ENCODE measurements around the gene TAF4.

The TAF4 gene

GRCh38 chr20:61980647-61981583 is 84.8 kb downstream of the TAF4 start:
- H3K4me3 ChIP-seq (ENCODE audit: low read depth in 1 of 2, low read length in 2 of 2): no peak overlapping the region
- peaks cover 10 to 46% of the 10 kb centered on the region in 2 donors for H3K36me3 ChIP-seq (ENCODE audit: control insufficient read depth in 1 of 2, insufficient read depth in 2 of 2, low read length in 2 of 2)
- no peaks in the 10 kb centered on the region for H3K9me3 ChIP-seq (ENCODE audit: control insufficient read depth in 1 of 2, low read length in 2 of 2)
- no peaks in the 10 kb centered on the region for H3K27me3 ChIP-seq (ENCODE audit: control insufficient read depth in 1 of 2, insufficient read depth in 2 of 2, low read length in 2 of 2)
- H3K9ac ChIP-seq (ENCODE audit: low read depth in 1 of 2, low read length in 2 of 2): no peak overlapping the region
- H3K4me1 ChIP-seq (ENCODE audit: control insufficient read depth in 1 of 2, insufficient read depth in 2 of 2, low read length in 2 of 2): no peaks in the 10 kb centered on the region
- H3K27ac ChIP-seq (ENCODE audit: low read depth, low read length): no peak overlapping the region

GRCh38 chr20:61979701-61980635 is 85.7 kb downstream of the TAF4 start:
- Histone ChIP-seq H3K4me3 (ENCODE audit: low read depth in 1 of 2, low read length in 2 of 2) (no peak overlapping the region), H3K9me3 (ENCODE audit: control insufficient read depth in 1 of 2, low read length in 2 of 2) (no peaks in the 10 kb centered on the region), H3K9ac (ENCODE audit: low read depth in 1 of 2, low read length in 2 of 2) (no peak overlapping the region), H3K27ac (ENCODE audit: low read depth, low read length) (no peak overlapping the region), H3K36me3 (ENCODE audit: control insufficient read depth in 1 of 2, insufficient read depth in 2 of 2, low read length in 2 of 2) (peaks cover 14 to 38% of the 10 kb centered on the region in 2 donors), H3K4me1 (ENCODE audit: control insufficient read depth in 1 of 2, insufficient read depth in 2 of 2, low read length in 2 of 2) (no peaks in the 10 kb centered on the region), H3K27me3 (ENCODE audit: control insufficient read depth in 1 of 2, insufficient read depth in 2 of 2, low read length in 2 of 2) (no peaks in the 10 kb centered on the region)

- Histone ChIP-seq H3K36me3 (ENCODE audit: control insufficient read depth in 1 of 2, insufficient read depth in 2 of 2, low read length in 2 of 2) (peaks cover 16 to 39% of the 10 kb centered on the region in 2 donors), H3K4me1 (ENCODE audit: control insufficient read depth in 1 of 2, insufficient read depth in 2 of 2, low read length in 2 of 2) (no peaks in the 10 kb centered on the region), H3K9me3 (ENCODE audit: control insufficient read depth in 1 of 2, low read length in 2 of 2) (no peaks in the 10 kb centered on the region), H3K4me3 (ENCODE audit: low read depth in 1 of 2, low read length in 2 of 2) (no peak overlapping the region), H3K9ac (ENCODE audit: low read depth in 1 of 2, low read length in 2 of 2) (no peak overlapping the region), H3K27me3 (ENCODE audit: control insufficient read depth in 1 of 2, insufficient read depth in 2 of 2, low read length in 2 of 2) (no peaks in the 10 kb centered on the region), H3K27ac (ENCODE audit: low read depth, low read length) (no peak overlapping the region)
These were observed 86.6 kb downstream of the TAF4 start for GRCh38 chr20:61979090-61979489.

- H3K4me1 ChIP-seq (ENCODE audit: control insufficient read depth in 1 of 2, insufficient read depth in 2 of 2, low read length in 2 of 2): no peaks in the 10 kb centered on the region
- no peak overlapping the region for H3K27ac ChIP-seq (ENCODE audit: low read depth, low read length)
- H3K9me3 ChIP-seq (ENCODE audit: control insufficient read depth in 1 of 2, low read length in 2 of 2): no peaks in the 10 kb centered on the region
- H3K4me3 ChIP-seq (ENCODE audit: low read depth in 1 of 2, low read length in 2 of 2): no peak overlapping the region
- H3K27me3 ChIP-seq (ENCODE audit: control insufficient read depth in 1 of 2, insufficient read depth in 2 of 2, low read length in 2 of 2): no peaks in the 10 kb centered on the region
- H3K36me3 ChIP-seq (ENCODE audit: control insufficient read depth in 1 of 2, insufficient read depth in 2 of 2, low read length in 2 of 2): peaks cover 22 to 38% of the 10 kb centered on the region in 2 donors
- H3K9ac ChIP-seq (ENCODE audit: low read depth in 1 of 2, low read length in 2 of 2): no peak overlapping the region
These were observed 87.2 kb downstream of the TAF4 start for GRCh38 chr20:61978491-61978890.

- no peak overlapping the region for H3K9ac ChIP-seq (ENCODE audit: low read depth in 1 of 2, low read length in 2 of 2)
- no peaks in the 10 kb centered on the region for H3K4me1 ChIP-seq (ENCODE audit: control insufficient read depth in 1 of 2, insufficient read depth in 2 of 2, low read length in 2 of 2)
- no peaks in the 10 kb centered on the region for H3K9me3 ChIP-seq (ENCODE audit: control insufficient read depth in 1 of 2, low read length in 2 of 2)
- H3K27me3 ChIP-seq (ENCODE audit: control insufficient read depth in 1 of 2, insufficient read depth in 2 of 2, low read length in 2 of 2): no peaks in the 10 kb centered on the region
- peaks cover 31 to 46% of the 10 kb centered on the region in 2 donors for H3K36me3 ChIP-seq (ENCODE audit: control insufficient read depth in 1 of 2, insufficient read depth in 2 of 2, low read length in 2 of 2)
- H3K4me3 ChIP-seq (ENCODE audit: low read depth in 1 of 2, low read length in 2 of 2): no peak overlapping the region
- no peak overlapping the region for H3K27ac ChIP-seq (ENCODE audit: low read depth, low read length)
These were observed 88.3 kb downstream of the TAF4 start for GRCh38 chr20:61977419-61977786.

GRCh38 chr20:61976644-61977418 is 88.8 kb downstream of the TAF4 start:
- Histone ChIP-seq H3K9me3 (ENCODE audit: control insufficient read depth in 1 of 2, low read length in 2 of 2) (no peaks in the 10 kb centered on the region), H3K9ac (ENCODE audit: low read depth in 1 of 2, low read length in 2 of 2) (no peak overlapping the region)

GRCh38 chr20:61976263-61976643 is 89.4 kb downstream of the TAF4 start:
- H3K9ac ChIP-seq (ENCODE audit: low read depth in 1 of 2, low read length in 2 of 2): no peak overlapping the region
- H3K4me3 ChIP-seq (ENCODE audit: low read depth in 1 of 2, low read length in 2 of 2): no peak overlapping the region
- H3K4me1 ChIP-seq (ENCODE audit: control insufficient read depth in 1 of 2, insufficient read depth in 2 of 2, low read length in 2 of 2): no peaks in the 10 kb centered on the region
- H3K36me3 ChIP-seq (ENCODE audit: control insufficient read depth in 1 of 2, insufficient read depth in 2 of 2, low read length in 2 of 2): peaks cover 39 to 51% of the 10 kb centered on the region in 2 donors
- H3K9me3 ChIP-seq (ENCODE audit: control insufficient read depth in 1 of 2, low read length in 2 of 2): no peaks in the 10 kb centered on the region
- no peak overlapping the region for H3K27ac ChIP-seq (ENCODE audit: low read depth, low read length)
- H3K27me3 ChIP-seq (ENCODE audit: control insufficient read depth in 1 of 2, insufficient read depth in 2 of 2, low read length in 2 of 2): no peaks in the 10 kb centered on the region

More at GRCh38 chr20:61976644-61977418, 88.8 kb downstream of the TAF4 start:
- Histone ChIP-seq H3K4me3 (ENCODE audit: low read depth in 1 of 2, low read length in 2 of 2) (no peak overlapping the region), H3K36me3 (ENCODE audit: control insufficient read depth in 1 of 2, insufficient read depth in 2 of 2, low read length in 2 of 2) (peaks cover 36 to 51% of the 10 kb centered on the region in 2 donors), H3K27me3 (ENCODE audit: control insufficient read depth in 1 of 2, insufficient read depth in 2 of 2, low read length in 2 of 2) (no peaks in the 10 kb centered on the region), H3K4me1 (ENCODE audit: control insufficient read depth in 1 of 2, insufficient read depth in 2 of 2, low read length in 2 of 2) (no peaks in the 10 kb centered on the region), H3K27ac (ENCODE audit: low read depth, low read length) (no peak overlapping the region)

- H3K27ac ChIP-seq (ENCODE audit: low read depth, low read length): no peak overlapping the region
- H3K9ac ChIP-seq (ENCODE audit: low read depth in 1 of 2, low read length in 2 of 2): no peak overlapping the region
- H3K36me3 ChIP-seq (ENCODE audit: control insufficient read depth in 1 of 2, insufficient read depth in 2 of 2, low read length in 2 of 2): peaks cover 39 to 51% of the 10 kb centered on the region in 2 donors
- H3K4me1 ChIP-seq (ENCODE audit: control insufficient read depth in 1 of 2, insufficient read depth in 2 of 2, low read length in 2 of 2): no peaks in the 10 kb centered on the region
- no peaks in the 10 kb centered on the region for H3K27me3 ChIP-seq (ENCODE audit: control insufficient read depth in 1 of 2, insufficient read depth in 2 of 2, low read length in 2 of 2)
- no peak overlapping the region for H3K4me3 ChIP-seq (ENCODE audit: low read depth in 1 of 2, low read length in 2 of 2)
- H3K9me3 ChIP-seq (ENCODE audit: control insufficient read depth in 1 of 2, low read length in 2 of 2): no peaks in the 10 kb centered on the region
These were observed 90.1 kb downstream of the TAF4 start for GRCh38 chr20:61975407-61976129.

- no peak overlapping the region for H3K27ac ChIP-seq (ENCODE audit: low read depth, low read length)
- H3K9ac ChIP-seq (ENCODE audit: low read depth in 1 of 2, low read length in 2 of 2): no peak overlapping the region
- H3K36me3 ChIP-seq (ENCODE audit: control insufficient read depth in 1 of 2, insufficient read depth in 2 of 2, low read length in 2 of 2): peaks cover 36 to 42% of the 10 kb centered on the region in 2 donors
- H3K4me1 ChIP-seq (ENCODE audit: control insufficient read depth in 1 of 2, insufficient read depth in 2 of 2, low read length in 2 of 2): no peaks in the 10 kb centered on the region
- no peaks in the 10 kb centered on the region for H3K9me3 ChIP-seq (ENCODE audit: control insufficient read depth in 1 of 2, low read length in 2 of 2)
- H3K27me3 ChIP-seq (ENCODE audit: control insufficient read depth in 1 of 2, insufficient read depth in 2 of 2, low read length in 2 of 2): no peaks in the 10 kb centered on the region
- H3K4me3 ChIP-seq (ENCODE audit: low read depth in 1 of 2, low read length in 2 of 2): no peak overlapping the region
These were observed 91.4 kb downstream of the TAF4 start for GRCh38 chr20:61974357-61974665.

All from duodenal mucosa (tissue), 2 donors.